ENCODE measurements around the gene GNAO1.

The GNAO1 gene

GRCh38 chr16:56363181-56363716, 172.0 kb downstream of the GNAO1 start:
- TF ChIP-seq GATA3 (IDR thresholded peaks at IDR 0.05; ENCODE audit: low read depth, low read length) (no peak), GATA2 (IDR thresholded peaks at IDR 0.05; ENCODE audit: low read depth, low read length) (no peak)

DNA sequence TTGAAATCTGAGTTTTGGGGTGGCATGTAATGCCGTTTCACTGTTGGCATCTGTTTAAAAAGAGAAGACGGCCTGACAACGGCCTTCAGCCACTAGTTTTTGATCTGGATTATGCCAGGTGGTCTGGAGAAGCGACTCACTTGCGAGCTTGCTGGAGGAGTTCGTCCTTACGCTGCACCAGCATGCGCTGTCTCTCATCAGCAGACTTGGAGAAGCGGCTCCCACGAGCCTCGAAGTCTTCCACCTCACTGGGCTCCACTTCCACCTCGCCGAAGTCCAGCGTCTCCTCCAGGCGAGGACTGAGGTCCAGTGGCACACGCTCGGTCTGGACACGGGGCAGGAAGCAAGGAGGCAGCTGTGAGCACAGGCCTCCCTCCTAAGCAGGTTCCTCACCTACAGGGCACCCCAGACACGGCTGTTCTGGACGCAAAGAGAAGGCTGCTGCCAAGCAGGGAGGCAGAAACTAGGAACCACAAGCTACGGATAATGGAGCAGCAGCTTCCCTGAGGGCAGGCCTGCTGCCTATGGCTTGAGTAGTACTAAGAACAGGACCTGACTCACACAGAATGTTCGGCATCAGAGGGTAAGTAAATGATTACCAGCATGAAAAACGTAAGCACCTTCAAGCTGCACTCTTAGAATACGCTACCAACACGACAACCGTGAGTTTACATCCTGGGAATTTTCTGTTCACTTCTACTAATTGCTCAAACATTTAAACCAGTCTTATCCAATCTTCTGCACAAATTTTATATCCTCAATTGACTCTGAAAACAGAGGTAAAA, 172.7 kb downstream of the GNAO1 start:
- TF ChIP-seq GATA2 (IDR thresholded peaks at IDR 0.05; ENCODE audit: low read depth, low read length) (no peak), GATA3 (IDR thresholded peaks at IDR 0.05; ENCODE audit: low read depth, low read length) (no peak)

GRCh38 chr16:56364865-56365264, 173.6 kb downstream of the GNAO1 start:
- TF ChIP-seq GATA3 (IDR thresholded peaks at IDR 0.05; ENCODE audit: low read depth, low read length), result no peak
- TF ChIP-seq GATA2 (IDR thresholded peaks at IDR 0.05; ENCODE audit: low read depth, low read length), result no peak

DNA sequence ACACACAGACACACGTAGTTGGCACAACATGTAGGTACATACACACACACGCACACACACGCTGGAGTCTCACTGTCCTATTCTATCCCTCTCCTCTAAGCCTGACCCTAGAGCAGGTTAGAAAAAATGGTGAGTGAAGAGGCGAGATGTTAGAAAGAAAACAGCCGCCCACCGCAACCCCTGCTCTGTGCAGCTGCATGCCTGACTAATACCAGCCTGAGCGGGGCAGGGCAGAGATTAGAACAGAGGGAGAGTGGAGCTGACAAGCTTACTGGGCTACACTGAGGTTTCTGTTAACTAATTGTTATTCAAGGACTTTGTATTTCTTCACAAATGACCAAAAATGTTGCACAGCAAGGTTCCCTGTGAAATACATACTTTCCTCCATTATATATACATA, 174.3 kb downstream of the GNAO1 start:
- TF ChIP-seq GATA3 (IDR thresholded peaks at IDR 0.05; ENCODE audit: low read depth, low read length), result no peak
- no peak for TF ChIP-seq GATA2 (IDR thresholded peaks at IDR 0.05; ENCODE audit: low read depth, low read length)

DNA sequence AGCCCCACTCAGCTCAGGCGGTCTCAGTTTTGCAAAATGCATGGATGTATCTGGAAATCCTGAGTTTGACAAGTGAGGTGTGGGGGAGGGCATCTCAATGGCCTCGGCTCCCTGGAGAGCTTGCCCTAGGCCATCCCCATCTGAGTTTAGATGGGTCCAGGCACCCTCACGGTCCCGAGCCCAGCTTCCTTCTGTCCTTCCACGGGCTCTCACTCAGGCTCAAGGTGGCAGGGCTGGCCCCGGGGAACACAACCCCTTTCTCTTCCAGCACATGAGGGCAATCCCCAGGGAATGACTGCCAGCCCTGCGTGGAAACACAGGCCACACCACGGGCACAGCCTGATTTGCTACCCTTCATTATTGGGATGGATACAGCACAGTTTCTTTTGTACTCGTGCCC, 175.7 kb downstream of the GNAO1 start:
- TF ChIP-seq GATA3 (IDR thresholded peaks at IDR 0.05; ENCODE audit: low read depth, low read length) (no peak), GATA2 (IDR thresholded peaks at IDR 0.05; ENCODE audit: low read depth, low read length) (no peak)

- no peak for TF ChIP-seq GATA3 (IDR thresholded peaks at IDR 0.05; ENCODE audit: low read depth, low read length)
- TF ChIP-seq GATA2 (IDR thresholded peaks at IDR 0.05; ENCODE audit: low read depth, low read length), result no peak
These were observed 176.5 kb downstream of the GNAO1 start for GRCh38 chr16:56367764-56368163.

DNA sequence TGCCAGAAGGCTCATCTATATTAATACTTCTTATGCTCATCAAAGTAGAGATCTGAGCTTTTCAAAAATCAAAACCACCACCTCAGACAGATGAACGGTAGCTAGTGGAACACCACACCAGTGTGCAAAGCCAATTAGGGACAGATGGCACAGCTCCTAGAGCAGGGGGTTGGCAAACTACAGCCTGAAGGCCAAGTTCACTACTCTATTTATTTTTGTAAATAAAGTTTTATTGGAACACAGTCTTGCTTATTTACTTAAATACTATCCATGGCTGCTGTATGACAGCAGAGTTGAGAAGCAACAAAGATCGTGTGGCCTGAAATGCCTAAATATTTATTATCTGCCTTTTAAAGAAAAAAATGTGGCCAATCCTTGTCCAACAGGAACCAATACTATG, 177.3 kb downstream of the GNAO1 start:
- TF ChIP-seq GATA3 (IDR thresholded peaks at IDR 0.05; ENCODE audit: low read depth, low read length), result no peak
- no peak for TF ChIP-seq GATA2 (IDR thresholded peaks at IDR 0.05; ENCODE audit: low read depth, low read length)

DNA sequence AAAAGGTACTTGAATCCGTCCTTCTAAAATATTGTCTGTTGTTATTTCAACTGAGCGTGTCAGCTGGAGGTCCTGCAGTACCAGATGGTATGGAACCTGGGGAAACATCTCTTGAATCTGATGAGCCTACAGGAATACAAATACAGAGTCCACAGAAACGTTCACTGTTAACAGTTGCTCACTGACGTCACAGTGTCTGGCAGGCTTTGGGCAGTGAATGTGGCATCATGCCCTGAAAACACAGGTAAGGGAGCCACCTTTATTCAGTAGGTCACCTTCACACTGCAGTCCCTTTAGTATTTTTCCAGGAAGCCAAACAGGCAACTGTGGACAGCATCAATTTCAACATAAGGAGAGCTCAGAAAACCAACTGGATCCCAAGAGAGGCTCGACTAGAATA, 177.9 kb downstream of the GNAO1 start:
- TF ChIP-seq GATA3 (IDR thresholded peaks at IDR 0.05; ENCODE audit: low read depth, low read length) (no peak), GATA2 (IDR thresholded peaks at IDR 0.05; ENCODE audit: low read depth, low read length) (no peak)

DNA sequence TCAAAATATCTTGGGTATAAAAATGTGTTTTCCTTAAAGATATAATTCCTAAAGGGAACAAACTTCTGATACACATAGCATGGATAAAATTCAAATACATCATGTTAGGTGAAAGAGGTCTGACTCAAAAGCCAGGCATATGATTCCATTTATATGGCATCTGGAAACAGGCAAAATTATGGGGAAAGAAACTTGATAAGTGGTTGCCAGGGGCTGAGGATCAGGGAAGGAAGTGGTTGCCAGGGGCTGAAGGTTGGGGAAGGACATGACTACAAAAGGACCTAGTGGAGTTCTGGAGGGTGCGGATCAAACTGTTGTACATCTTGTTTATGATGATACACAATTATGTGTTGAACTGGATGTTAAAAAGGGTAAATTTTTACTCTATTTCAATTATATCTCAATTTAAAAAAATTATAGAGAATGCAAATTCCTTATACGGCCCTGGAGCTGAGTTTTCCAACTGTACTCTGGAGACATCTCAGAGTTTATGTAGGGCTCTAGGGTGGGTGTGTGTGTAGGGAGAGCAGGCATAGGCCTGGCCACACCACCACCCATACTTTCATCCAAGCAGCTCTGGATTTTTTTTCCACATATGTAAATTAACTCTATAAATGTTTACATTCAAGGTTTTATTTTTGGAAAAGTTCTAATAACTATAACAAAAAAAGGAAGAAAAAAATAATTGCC, 179.0 kb downstream of the GNAO1 start:
- no peak for TF ChIP-seq GATA2 (IDR thresholded peaks at IDR 0.05; ENCODE audit: low read depth, low read length)
- no peak for TF ChIP-seq GATA3 (IDR thresholded peaks at IDR 0.05; ENCODE audit: low read depth, low read length)

- TF ChIP-seq GATA2 (IDR thresholded peaks at IDR 0.05; ENCODE audit: low read depth, low read length), result no peak
- TF ChIP-seq GATA3 (IDR thresholded peaks at IDR 0.05; ENCODE audit: low read depth, low read length), result no peak
These were observed 179.8 kb downstream of the GNAO1 start for GRCh38 chr16:56370875-56371659.

DNA sequence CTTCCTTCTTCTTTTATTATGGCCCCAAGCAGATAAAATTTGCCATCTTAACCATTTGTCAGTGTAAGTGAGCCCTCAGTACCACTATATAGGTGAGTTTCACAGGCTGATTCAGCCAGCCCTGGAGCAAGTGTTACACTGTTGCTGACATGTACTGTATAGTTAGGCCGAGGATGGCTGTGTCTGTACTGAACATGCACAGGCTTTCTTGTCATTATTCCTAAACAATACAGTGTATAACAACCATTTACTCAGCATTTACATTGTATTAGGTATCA, 180.3 kb downstream of the GNAO1 start:
- no peak for TF ChIP-seq GATA2 (IDR thresholded peaks at IDR 0.05; ENCODE audit: low read depth, low read length)
- no peak for TF ChIP-seq GATA3 (IDR thresholded peaks at IDR 0.05; ENCODE audit: low read depth, low read length)

DNA sequence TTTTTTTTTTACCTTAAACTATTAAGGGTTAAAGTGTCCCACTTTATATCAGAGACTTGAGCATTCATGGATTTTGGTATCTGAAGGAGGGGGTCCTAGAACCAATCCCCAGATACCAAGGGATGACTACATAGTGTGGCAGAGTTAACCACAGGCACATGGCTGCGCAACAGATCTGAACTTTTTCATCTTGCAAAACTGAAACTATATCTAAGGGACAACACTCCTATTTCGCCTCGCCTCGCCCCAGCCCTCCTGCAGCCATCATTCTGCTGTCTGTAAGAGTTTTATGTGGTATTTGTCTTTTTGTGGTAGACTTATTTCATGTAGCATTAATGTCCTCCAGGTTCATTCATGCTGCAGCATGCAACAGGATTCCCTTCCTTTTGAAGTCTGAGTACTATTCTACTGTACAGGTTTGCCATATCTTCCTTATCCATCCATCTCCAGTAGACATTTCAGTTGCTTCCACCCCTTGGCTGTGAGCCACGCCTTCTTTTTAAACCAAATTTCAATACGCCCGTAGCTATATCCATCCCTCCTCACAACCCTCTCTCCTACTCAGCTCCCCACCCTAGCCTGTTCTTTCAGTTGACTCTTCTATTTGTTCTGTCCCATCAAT, 180.8 kb downstream of the GNAO1 start:
- TF ChIP-seq GATA3 (IDR thresholded peaks at IDR 0.05; ENCODE audit: low read depth, low read length) (no peak), GATA2 (IDR thresholded peaks at IDR 0.05; ENCODE audit: low read depth, low read length) (no peak)

DNA sequence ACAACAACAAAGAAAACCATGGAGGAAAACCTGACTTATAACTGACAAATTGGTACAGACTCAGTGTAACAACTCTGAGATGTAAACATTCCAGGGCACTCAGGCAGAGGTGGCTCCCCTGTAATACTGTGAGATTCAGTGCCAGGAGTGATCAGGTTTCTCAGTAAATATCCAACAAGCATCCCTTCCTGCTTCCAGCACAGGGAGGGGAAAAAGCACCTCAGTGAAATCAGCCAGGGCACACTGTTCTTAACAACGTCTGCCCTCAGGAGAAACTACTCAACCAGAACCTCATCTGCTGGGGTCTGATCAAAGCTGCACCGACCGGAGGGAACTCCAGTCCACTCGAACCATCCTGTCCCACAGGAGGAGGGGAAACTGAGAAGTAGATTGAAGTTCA, 181.7 kb downstream of the GNAO1 start:
- TF ChIP-seq GATA3 (IDR thresholded peaks at IDR 0.05; ENCODE audit: low read depth, low read length), result no peak
- TF ChIP-seq GATA2 (IDR thresholded peaks at IDR 0.05; ENCODE audit: low read depth, low read length), result no peak

DNA sequence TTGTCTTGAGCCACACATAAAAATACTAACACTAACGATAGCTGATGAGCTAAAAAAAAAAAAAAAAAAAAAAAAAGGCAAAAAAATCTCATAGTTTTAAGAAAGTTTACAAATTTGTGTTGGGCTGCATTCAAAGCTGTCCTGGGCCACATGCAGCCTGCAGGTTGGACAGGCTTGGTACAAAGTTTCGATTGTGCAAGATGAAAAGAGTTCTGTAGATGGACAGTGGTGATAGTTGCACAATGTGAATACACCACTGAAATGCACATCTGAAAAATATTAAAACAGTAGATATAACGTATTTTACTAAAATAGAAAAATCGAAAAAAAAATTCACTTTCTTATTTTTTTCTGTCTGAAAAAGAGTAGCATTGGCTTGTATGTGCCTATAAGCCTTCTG, 191.2 kb downstream of the GNAO1 start:
- TF ChIP-seq GATA2 (IDR thresholded peaks at IDR 0.05; ENCODE audit: low read depth, low read length) (no peak), GATA3 (IDR thresholded peaks at IDR 0.05; ENCODE audit: low read depth, low read length) (no peak)
